AG09309 (cell line): Measurements from ENCODE around the gene PCED1A.

Experiments used
- DNase-seq: peaks from one replicate; pipeline ENCODE4 v3.0.0-alpha.2; 2010; ENCODE audit warnings: low read depth
- H3K4me3 ChIP-seq: 2 replicates; pipeline ENCODE4 v1.5.1; 2011; ENCODE audit warnings: mild to moderate bottlenecking, low read depth, low read length, moderate library complexity; ENCODE audit not compliant: control insufficient read depth
- TF ChIP-seq, protein P1 (sequence below): IDR thresholded peaks from 2 replicates; pipeline ENCODE4 v1.5.1; 2011; ENCODE audit warnings: mild to moderate bottlenecking, low read depth, low read length, inconsistent platforms; ENCODE audit not compliant: insufficient read depth, control insufficient read depth; ENCODE audit errors: missing control alignments

PCED1A gene

DNA sequence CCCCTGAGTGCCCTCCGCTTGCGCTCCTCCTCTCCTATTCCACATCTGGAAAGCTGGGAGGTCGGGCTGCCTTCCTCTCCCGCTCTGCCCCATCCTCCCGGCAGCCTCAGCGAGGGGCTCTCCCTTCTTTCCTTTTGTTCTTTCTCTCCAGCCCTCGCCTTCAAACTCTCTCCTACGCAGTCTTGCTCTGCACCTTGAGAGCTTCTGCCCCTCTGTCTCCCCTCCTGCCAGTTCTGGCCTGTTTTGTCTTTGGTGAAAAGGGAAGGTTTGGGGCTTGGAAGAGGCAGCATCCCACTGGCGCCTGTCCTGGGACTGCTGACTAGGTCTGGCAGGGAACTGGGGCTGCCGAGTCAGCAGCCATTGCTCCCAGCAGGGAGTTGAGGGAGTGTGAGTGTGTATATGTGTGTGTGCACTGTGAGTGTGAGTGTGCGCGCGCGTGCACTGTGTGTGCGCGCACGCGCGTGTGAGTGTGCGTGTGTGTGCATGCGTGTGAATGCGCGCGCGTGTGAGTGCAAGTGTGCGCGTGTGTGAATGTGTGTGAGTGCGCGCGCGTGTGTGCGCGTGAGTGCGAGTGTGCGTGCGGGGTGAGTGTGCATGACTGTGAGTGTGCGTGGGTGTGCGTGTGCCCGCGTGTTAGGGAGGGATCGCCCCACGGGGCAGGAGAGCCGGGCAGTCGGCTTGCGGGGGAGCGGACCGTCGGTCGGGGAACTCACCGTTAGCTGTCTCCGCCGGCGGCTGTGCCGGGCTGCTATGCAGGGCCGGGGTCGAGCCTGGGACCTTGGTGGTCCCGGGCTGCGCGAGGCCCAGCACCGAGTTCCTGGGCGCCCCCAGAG, 40.6 kb downstream of the PCED1A start:
- DNase-seq, result no peak
- H3K4me3 ChIP-seq, result peak overlapping the region; percentile 40

DNA sequence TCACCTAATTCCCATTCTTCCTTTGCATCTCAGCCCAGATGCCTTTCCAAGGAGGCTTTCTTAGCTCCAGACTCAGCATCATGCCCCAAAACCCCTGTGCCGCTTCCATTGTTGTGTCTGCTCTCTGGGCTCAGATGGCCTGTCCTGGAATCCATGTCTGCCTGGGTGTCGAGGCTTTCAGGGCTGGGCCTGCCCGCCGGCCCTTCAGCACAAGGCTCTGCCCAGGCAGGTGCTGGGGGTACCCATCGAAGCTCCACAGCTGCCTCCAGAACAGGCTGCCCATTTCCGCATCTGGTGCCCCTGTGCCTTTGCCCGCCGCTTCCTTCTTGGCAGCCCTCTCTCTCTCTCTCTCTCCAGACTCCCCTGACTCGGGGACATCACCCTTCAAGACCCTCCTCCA, 41.2 kb downstream of the PCED1A start:
- DNase-seq, result no peak
- TF ChIP-seq, protein P1, sequence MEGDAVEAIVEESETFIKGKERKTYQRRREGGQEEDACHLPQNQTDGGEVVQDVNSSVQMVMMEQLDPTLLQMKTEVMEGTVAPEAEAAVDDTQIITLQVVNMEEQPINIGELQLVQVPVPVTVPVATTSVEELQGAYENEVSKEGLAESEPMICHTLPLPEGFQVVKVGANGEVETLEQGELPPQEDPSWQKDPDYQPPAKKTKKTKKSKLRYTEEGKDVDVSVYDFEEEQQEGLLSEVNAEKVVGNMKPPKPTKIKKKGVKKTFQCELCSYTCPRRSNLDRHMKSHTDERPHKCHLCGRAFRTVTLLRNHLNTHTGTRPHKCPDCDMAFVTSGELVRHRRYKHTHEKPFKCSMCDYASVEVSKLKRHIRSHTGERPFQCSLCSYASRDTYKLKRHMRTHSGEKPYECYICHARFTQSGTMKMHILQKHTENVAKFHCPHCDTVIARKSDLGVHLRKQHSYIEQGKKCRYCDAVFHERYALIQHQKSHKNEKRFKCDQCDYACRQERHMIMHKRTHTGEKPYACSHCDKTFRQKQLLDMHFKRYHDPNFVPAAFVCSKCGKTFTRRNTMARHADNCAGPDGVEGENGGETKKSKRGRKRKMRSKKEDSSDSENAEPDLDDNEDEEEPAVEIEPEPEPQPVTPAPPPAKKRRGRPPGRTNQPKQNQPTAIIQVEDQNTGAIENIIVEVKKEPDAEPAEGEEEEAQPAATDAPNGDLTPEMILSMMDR, result no peak
- H3K4me3 ChIP-seq, result no peak overlapping the region; the same call in 1 of the 2 replicates

More for the DNA sequence above, 40.6 kb downstream of the PCED1A start:
- TF ChIP-seq, protein P1, result no peak

DNA sequence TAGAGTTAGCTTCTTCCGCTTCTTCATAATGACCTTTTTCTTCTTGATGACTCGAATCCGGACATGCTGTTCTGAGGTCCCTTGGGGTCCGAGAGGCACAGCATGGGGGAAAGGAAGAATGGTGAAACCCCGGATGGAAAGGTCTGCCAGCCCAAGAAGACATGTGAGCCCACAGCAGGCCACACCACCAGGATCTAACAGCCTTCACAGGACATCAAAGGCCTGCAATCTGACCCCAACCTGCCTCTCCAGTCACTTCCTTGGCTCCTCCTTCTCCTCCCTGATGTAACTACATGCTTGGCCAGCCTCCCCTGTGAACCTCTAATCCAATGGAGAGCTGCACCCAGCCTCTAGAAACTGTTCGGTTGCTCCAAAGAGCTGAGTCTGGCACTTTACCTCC, 41.6 kb downstream of the PCED1A start:
- no peak overlapping the region for H3K4me3 ChIP-seq
- DNase-seq, result no peak
- TF ChIP-seq, protein P1, result no peak

DNA sequence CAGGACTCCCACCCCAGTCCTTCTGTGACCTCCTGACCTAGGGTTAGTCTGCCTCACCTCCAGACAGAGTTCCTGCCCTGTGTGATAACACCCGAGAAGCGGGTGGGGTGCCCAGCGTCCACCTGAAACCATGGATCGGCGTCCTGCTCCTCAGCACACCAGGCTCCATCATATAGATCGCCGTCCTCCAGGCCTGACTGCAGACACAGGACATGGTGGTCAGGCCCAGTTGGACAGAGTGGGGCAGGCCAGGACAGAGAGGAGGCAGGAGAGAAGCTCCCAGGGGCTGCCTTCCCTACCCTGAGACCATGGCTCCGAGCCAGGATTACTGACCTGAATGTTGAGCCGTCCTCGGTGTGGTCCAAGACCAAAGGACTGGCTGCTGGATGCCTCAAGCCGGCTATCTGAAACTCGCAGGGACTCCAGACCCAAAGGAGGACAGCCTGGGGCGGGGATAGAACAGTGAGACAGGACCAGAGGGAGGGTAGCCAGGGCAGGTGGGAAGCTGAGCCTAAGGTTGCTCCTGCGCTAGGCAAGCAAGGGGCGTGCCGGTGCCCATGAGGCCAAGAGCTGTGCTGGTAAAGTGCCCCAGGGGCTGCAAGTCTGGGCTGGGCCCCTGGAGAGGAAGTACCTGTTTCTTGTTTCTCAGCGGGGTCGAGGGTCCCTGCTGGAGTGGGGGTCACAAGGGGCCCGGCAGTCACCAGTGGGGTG, 42.2 kb downstream of the PCED1A start:
- TF ChIP-seq, protein P1, result no peak
- no peak for DNase-seq
- no peak overlapping the region for H3K4me3 ChIP-seq

DNA sequence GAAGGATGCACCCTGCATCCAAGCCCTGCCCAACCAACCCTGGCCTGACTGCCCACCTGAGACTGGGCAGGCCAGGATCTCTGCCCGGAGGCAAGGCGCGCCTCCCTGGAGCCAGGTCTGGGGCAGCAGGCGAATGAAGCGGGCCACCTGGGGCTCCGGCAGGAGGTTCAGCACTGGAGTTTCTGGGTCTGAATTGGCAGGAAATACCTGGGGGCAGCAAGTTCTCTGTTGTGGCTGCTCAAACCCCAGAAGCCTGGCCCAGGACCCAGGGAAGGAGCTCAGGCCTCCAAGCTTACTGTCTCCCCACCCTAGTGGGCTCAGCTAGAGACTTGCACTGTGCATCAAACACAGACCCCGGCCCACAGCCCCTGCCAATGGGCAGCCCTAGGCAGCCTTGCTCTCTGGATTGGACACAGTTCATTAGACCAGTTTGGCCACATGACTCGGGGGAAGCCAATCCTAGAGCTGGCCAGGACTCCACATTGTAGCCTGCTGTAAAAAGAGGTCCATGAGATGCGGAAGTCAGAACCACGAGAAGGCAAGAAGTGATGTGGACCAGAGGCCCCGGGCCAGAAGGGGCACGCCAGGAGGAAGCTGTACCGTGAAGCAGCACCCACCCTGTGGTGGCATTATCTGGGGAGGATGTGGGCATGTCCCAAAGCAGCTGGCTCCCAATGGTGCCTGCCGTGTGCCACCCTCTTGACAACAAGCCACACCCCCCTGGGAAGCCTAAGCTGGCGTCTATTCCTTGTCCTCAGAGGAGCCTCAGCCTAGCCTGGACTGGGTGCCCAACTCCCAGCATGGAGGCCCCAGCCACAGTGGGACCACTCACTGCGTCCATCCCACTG, 43.1 kb downstream of the PCED1A start:
- TF ChIP-seq, protein P1, result no peak
- no peak for DNase-seq
- H3K4me3 ChIP-seq, result no peak overlapping the region

DNA sequence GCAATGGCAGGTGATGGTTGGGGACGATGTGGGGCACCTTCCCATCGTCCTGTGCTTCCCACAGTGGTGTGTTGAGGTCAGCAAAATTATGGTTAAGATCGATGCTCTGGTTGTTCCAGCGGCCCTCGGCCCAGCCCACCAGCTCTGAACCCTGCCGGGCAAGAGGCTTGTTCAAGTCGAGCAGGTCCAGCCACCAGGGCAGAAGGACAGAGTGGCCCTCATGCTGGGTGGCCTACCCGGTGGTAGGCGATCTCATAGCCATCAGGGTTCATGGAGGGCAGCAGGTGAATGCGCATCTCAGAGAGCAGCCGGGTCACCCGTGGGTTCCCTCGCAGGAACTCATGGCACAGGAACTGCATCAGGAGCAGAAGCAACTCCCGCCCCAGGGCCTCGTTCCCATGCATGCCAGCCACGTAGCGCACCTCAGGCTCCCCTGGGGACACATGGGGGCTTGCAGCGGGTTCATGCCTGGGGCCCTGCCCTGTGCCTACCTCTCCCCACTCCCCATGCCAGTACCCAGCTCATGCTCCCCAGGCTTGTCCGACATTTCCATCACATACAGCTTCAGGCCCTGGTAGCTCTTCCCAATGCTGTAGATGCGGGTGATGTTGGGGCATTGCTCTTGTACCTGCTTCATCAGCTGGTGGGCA, 44.3 kb downstream of the PCED1A start:
- TF ChIP-seq, protein P1, result no peak

More for the DNA sequence above, 44.3 kb downstream of the PCED1A start:
- no peak overlapping the region for H3K4me3 ChIP-seq
- DNase-seq, result no peak
